HCT116 (cell line): Measurements from ENCODE around the gene ADD3.

Experiments used
- ATF3 ChIP-seq: IDR thresholded peaks from 2 replicates; pipeline ENCODE4 v1.6.1; 2012
- CTCF ChIP-seq, 3 experiments: fragments of 200-600 bp in 1 of 3; sonication (generic) in 1 of 3; IDR thresholded peaks in 2 of 3; conservative IDR thresholded peaks in 1 of 3; 2 replicates each; pipeline ENCODE4 v1.5.1; 2012 to 2017; ENCODE audit warnings: low read depth in 2 of 3, low read length in 2 of 3, antibody characterized with exemption in 1 of 3, borderline replicate concordance in 1 of 3, control low read depth in 1 of 3, mild to moderate bottlenecking in 1 of 3, mixed read lengths in 1 of 3, mixed run types in 1 of 3, moderate library complexity in 1 of 3; ENCODE audit not compliant: insufficient read depth in 1 of 3
- EGR1 ChIP-seq: IDR thresholded peaks from 2 replicates; pipeline ENCODE4 v1.6.1; 2012; ENCODE audit warnings: low read depth
- EZH2 ChIP-seq: fragments of 200-600 bp; sonication (generic); IDR thresholded peaks from 2 replicates; pipeline ENCODE4 v1.6.1; 2017; ENCODE audit warnings: antibody characterized with exemption, mixed run types
- JUND ChIP-seq: IDR thresholded peaks from 2 replicates; pipeline ENCODE4 v1.6.1; 2012
- POLR2A ChIP-seq: IDR thresholded peaks from 2 replicates; pipeline ENCODE4 v1.7.0; 2011; ENCODE audit warnings: borderline replicate concordance; ENCODE audit not compliant: insufficient read depth, insufficient read length; ENCODE audit errors: extremely low read depth
- POLR2AphosphoS5 ChIP-seq: IDR thresholded peaks from 2 replicates; pipeline ENCODE4 v1.6.1; 2011; ENCODE audit warnings: mild to moderate bottlenecking, low read depth, low read length, moderate library complexity
- RAD21 ChIP-seq: IDR thresholded peaks from 2 replicates; pipeline ENCODE4 v1.6.1; 2012; ENCODE audit warnings: low read depth, mild to moderate bottlenecking
- SP1 ChIP-seq: IDR thresholded peaks from 2 replicates; pipeline ENCODE4 v1.6.1; 2012; ENCODE audit warnings: low read depth
- YY1 ChIP-seq: IDR thresholded peaks from 2 replicates; pipeline ENCODE4 v1.6.1; 2011; ENCODE audit warnings: low read length, low read depth, moderate library complexity, mild to moderate bottlenecking; ENCODE audit not compliant: insufficient replicate concordance; ENCODE audit errors: extremely low read depth

DNA sequence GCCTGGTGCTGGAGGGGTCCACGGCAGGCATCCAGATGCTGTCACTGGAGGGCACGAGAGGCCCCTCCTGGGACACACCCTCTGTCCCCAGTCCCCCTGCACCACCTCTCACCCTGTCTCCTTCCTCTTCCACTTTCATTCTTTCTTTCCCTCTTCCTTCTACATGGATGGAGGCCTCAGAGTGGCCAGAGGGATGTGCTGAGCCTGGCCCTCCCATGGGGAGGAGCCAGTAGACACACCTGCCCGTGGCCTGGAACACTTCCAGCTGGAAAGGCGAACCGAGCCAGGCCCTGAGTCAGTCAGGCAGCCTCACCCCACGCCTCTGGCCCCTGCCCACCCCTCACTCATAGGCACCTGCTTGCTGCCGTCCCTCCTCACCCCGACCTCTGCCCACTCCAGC is 143.7 kb downstream of the ADD3 start:
- TF ChIP-seq POLR2AphosphoS5 (no peak), CTCF (IDR thresholded peaks at IDR 0.05 in 2 of 3, conservative IDR thresholded peaks at IDR 0.05 in 1 of 3; ENCODE audit: borderline replicate concordance in 1 of 3, insufficient read depth in 1 of 3, low read depth in 2 of 3, low read length in 2 of 3) (no peak), JUND (no peak), EGR1 (no peak), EZH2 (no peak), YY1 (no peak), RAD21 (no peak), POLR2A (no peak), SP1 (no peak), ATF3 (no peak)
